Hepatocyte (in vitro differentiated cells): ENCODE data around the gene CELF4.

Experiments used
- CTCF ChIP-seq: fragments of 200-600 bp; sonication (generic); IDR thresholded peaks from 2 replicates; pipeline ENCODE4 v1.5.1; 2016; ENCODE audit warnings: antibody characterized with exemption, mild to moderate bottlenecking; ENCODE audit not compliant: poor library complexity
- EZH2 ChIP-seq: fragments of 200-600 bp; sonication (generic); IDR thresholded peaks from 2 replicates; pipeline ENCODE4 v1.6.1; 2016; ENCODE audit warnings: antibody characterized with exemption, mild to moderate bottlenecking, borderline replicate concordance
- EZH2phosphoT487 ChIP-seq: fragments of 200-600 bp; sonication (generic); IDR thresholded peaks from one replicate; pipeline ENCODE4 v1.6.1; 2018; ENCODE audit warnings: antibody characterized with exemption, mild to moderate bottlenecking, low read depth, moderate library complexity; ENCODE audit not compliant: unreplicated experiment, severe bottlenecking

DNA sequence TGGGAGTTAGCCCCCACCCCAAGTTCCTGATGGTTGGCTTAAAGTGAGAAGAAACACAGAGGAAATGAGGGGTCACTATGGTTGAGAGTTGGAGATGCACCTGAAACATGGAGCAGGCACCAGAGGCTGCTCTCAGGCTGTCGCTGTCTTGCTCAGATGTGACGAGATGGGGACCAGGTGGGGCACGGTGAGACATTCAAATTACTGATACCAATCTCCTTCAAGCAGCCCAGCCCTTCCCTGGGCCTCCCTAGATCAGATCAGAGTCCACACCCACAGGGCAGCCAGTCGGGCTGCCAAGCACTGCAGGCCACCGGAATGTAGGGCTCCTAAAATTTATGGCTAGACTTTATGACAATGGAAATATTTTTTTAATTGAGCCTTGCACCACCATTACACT lies 176.6 kb downstream of the CELF4 start:
- TF ChIP-seq CTCF (no peak), EZH2 (no peak), EZH2phosphoT487 (no peak)
